NCI-H748 (cell line): ENCODE results near the gene TMEM184B.
A peak's percentile ranks its signal among the peaks of the same experiment; 100 is the strongest.
"Not testable (repeated sequence)": the region's sequence is repeated elsewhere in the genome, so short reads cannot be mapped to it uniquely, and the experiment has no call there.

Experiments used
- DNase-seq: peaks from one replicate; lab custom pipeline; 2025; ENCODE audit not compliant: unreplicated experiment; lab: John Stamatoyannopoulos, UW

TMEM184B gene

DNA sequence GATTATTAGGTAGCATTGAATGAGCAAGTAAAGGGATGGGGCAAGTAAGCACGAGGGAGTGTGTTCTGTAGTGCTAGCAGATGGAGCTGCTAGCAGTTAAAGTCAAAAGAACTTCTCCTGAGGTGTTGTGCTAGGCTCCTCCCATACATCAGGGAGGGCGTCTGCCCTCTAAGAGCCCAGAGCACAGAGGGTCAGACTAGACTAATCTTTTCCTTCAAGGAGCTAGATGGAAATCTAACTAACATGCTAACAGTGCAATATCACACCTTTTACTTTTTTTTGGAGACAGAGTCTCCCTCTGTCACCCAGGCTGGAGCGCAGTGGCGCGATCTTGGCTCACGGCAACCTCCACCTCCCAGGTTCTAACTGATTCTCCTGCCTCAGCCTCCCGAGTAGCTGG is 88.0 kb downstream of the TMEM184B start:
- DNase-seq = no peak

DNA sequence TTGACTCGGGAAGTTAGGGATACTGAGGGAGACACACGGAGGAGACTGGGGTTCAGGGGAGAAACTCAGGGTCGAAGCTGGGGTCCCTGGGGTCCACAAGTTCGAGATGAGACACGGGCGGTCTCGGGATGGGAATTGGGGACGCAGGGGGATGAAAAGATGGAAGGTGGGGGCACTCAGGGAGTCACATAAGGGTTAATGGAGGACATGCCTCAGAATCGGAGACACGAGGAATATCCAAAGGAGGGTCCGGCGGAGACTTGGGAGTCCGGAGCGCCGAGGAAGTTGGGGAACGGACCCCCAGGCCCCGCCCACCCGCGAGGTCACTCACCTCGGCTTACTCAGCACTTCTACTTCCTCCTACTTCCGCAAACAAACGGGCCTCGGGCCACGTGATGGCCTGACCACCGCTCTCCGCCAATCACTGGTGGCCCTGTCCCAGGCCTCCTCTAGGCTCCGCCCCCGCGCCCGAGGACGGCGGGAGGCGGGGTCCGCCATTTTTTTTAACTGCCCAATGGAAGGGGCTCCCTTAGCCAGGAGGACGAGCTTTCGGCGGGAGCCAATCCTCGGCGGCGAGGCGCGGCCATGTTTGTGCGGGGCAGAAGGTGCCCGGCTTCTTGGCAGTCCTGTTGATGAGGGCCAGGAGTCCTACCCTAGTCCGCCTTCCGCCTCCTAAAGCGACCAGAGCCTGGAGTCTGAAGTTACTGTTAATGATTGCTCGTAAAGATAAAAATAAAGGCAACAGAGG is 91.2 kb downstream of the TMEM184B start, which contains the start of gene PLA2G6:
TSS of gene PLA2G6 (minus strand) at position 378 of the 748 bp plus-strand sequence. CDS start 12,404 bp downstream, outside the sequence.
- DNase-seq = peak; percentile 97

DNA sequence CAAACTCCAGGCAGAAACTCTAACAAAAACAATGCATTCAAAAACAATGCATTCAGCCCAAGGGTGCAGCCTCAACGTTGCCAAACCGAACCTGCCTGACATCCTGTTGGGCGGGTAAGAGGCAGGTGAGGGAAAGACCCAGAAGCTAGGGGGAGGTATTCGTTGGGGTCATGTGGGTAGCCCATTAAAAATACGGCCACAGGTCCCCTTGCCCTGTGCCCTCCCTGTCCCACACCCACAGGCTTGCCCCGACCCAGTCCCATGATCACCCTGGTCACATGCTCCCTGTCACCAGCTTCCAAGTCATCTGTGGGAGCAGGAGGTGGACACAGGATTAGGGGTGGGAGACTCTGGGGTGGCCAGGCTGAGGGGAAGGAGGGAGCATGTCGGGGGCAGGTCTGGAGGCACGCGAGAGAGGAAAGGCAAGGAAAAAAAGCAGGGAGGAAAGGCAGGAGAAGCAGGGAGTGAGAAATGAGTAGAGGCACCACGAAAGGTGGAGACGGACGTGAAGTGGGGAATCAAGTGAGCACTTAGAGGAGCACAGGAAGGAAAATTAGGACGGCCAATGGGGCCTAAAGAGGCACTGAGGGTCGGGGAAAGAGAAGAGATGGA is 91.9 kb downstream of the TMEM184B start:
- DNase-seq = peak; percentile 24

GRCh38 chr22:38178605-38178937 is 94.2 kb downstream of the TMEM184B start:
- not testable (repeated sequence) for DNase-seq

DNA sequence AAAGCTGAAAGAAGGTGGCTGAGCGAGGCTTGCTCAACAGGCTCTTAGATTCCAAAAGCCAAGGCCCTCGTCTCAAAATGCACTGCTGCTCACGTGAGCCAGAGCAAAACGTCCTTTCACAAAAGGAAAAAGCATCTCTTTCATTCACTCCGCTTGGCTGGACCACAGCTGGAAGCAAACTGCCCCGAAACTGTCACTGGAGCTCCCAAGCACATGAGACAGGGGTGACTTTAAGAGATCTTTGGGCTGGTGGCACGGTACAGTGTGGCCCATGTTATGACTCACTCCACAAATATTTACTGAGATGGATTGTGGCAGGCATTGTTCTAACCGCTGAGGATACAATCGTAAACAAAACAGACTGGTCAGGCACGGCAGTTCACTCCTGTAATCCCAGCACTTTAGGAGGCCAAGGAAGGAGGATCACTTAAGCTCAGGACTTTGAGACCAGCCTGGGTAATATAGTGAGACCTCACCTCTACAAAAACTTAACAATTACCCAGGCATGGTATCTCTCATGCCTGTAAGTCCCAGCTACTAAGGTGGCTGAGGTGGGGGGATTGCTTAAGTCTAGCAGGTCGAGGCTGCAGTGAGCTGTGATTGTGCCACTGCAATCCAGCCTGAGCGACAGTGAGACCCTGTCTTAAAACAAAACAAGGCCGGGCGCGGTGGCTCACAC is 94.7 kb downstream of the TMEM184B start:
- peak; percentile 52 for DNase-seq

DNA sequence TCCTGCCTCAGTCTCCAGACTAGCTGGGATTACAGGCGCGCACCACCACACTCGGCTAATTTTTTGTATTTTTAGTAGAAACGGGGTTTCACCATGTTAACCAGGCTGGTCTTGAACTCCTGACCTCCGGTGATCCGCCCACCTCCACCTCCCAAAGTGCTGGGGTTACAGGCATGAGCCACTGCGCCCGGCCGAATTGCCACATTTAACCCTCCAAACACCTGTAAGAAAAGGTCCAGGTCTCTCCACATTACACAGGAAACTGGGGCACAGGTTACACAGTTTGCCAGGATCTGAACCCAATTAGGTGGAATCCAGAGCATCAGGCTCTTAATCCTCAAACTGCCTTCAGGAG is 95.3 kb downstream of the TMEM184B start:
- DNase-seq = not testable (repeated sequence)

DNA sequence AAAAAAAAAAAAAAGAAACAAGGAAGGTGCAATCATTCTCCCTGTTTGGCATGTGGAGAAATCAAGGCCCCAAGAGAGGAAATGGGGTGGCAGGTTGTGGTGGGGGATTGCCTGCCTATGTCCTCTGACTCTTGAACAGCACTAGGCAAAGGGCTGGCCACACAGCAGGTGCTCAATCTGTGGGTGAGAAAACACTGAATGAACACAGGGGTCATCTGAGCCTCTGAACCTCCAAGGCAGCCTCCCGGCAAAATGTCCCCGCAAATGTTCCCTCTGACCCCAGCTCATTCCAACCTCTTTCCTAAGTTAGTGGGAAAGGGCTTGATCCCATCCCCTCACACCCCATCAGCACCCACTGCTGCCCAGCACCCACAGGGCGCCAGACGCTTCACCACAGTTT is 95.8 kb downstream of the TMEM184B start:
- DNase-seq = no peak

- no peak for DNase-seq
Measured at GRCh38 chr22:38176170-38176741, 96.6 kb downstream of the TMEM184B start.

GRCh38 chr22:38175206-38176118 is 97.3 kb downstream of the TMEM184B start:
- no peak for DNase-seq

- no peak for DNase-seq
Measured at GRCh38 chr22:38174626-38175025, 98.2 kb downstream of the TMEM184B start.

- no peak for DNase-seq
Measured at GRCh38 chr22:38173641-38173906, 99.2 kb downstream of the TMEM184B start.

GRCh38 chr22:38172832-38173640 is 99.8 kb downstream of the TMEM184B start:
- no peak for DNase-seq

DNA sequence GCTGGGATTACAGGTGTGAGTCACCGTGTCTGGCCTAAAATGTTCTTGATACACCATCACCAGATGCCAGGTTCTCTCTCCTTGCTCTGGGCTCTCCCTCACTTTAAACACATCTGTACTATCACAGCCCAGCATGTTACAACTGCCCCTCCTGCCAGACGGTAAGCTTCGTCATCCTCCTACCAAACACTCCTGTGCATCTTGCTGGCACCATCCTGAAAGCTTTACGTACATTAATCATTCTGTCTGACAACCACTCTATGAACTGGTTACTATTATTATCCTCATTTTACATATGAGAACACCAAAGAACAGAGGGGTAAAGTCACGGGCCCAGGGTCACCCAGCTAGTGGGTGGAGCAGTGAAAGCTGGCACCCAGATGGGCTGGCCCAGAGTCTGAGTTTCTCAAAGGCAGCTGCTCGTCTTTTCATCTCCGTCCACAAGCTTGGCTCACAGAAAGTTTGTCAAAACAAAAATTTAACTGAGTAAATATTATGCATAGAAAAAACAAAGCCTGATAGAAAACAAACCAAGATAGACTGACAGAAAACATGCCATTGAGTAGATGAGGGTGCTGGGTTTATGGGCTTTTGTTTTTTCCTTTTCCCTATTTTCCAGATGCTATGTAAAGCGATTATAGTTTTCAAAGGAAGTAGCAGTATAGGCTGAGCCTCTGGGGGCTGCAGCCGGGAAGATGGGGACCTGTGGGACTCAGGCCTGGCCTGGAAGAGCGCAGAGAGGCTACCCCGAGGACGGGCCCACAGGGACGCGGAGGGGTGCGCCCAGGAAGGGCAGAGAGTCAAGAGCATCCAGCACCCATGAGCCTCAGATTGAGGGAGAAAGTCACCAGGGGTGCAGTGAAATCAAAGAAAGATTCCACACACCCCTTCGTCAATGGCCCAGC is 100.6 kb downstream of the TMEM184B start:
- no peak for DNase-seq

GRCh38 chr22:38170469-38170868 is 102.3 kb downstream of the TMEM184B start:
- no peak for DNase-seq
